ENCODE data around the gene GIN1. TPM values are rescaled to one million over a fixed set of nuclear protein-coding genes. Genes with fewer than 3 reads are reported as not detected.

Gene GIN1
- total and polyA plus RNA-seq, 2 experiments from 2014 or later: 5.8 to 9.6 TPM

DNA sequence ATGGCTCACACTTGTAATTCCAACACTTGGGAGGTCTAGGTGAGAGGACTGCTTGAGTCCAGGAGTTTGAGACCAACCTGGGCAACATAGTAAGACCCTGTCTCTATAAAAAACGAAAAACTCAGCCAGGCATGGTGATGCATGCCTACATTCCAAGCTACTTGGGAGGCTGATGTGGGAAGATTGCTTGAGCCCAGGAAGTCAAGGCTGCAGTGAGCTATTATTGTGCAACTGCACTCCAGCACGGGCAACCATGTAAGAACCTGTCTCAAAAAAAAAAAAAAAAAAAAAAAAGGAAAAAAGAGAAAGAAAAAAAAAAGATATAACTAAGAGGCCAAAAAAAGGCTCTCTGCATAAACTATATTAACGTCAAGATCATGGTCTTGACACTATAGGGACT lies 27.3 kb downstream of the GIN1 start:
- Mint-ChIP-seq H3K4me1 (no peaks in the 10 kb centered on the region), H3K4me3 (no peak overlapping the region), H3K27ac (no peak overlapping the region), H3K36me3 (ENCODE audit: low read depth) (peaks cover 3% of the 10 kb centered on the region; the same call in 1 of the 3 replicates), H3K9me3 (no peaks in the 10 kb centered on the region), H3K27me3 (ENCODE audit: insufficient read depth, low read depth, poor library complexity) (peaks cover 2% of the 10 kb centered on the region)
- no peak for DNase-seq (ENCODE audit: low spot score)
- H3K36me3 ChIP-seq (ENCODE audit: insufficient read depth): no peaks in the 10 kb centered on the region
- H3K27ac ChIP-seq (ENCODE audit: low read depth): no peak overlapping the region
- H3K27me3 ChIP-seq (ENCODE audit: insufficient read depth): no peaks in the 10 kb centered on the region
- no peak overlapping the region for H3K4me3 ChIP-seq
- H3K4me1 ChIP-seq (ENCODE audit: insufficient read depth): no peaks in the 10 kb centered on the region
- TF ChIP-seq, protein P1, sequence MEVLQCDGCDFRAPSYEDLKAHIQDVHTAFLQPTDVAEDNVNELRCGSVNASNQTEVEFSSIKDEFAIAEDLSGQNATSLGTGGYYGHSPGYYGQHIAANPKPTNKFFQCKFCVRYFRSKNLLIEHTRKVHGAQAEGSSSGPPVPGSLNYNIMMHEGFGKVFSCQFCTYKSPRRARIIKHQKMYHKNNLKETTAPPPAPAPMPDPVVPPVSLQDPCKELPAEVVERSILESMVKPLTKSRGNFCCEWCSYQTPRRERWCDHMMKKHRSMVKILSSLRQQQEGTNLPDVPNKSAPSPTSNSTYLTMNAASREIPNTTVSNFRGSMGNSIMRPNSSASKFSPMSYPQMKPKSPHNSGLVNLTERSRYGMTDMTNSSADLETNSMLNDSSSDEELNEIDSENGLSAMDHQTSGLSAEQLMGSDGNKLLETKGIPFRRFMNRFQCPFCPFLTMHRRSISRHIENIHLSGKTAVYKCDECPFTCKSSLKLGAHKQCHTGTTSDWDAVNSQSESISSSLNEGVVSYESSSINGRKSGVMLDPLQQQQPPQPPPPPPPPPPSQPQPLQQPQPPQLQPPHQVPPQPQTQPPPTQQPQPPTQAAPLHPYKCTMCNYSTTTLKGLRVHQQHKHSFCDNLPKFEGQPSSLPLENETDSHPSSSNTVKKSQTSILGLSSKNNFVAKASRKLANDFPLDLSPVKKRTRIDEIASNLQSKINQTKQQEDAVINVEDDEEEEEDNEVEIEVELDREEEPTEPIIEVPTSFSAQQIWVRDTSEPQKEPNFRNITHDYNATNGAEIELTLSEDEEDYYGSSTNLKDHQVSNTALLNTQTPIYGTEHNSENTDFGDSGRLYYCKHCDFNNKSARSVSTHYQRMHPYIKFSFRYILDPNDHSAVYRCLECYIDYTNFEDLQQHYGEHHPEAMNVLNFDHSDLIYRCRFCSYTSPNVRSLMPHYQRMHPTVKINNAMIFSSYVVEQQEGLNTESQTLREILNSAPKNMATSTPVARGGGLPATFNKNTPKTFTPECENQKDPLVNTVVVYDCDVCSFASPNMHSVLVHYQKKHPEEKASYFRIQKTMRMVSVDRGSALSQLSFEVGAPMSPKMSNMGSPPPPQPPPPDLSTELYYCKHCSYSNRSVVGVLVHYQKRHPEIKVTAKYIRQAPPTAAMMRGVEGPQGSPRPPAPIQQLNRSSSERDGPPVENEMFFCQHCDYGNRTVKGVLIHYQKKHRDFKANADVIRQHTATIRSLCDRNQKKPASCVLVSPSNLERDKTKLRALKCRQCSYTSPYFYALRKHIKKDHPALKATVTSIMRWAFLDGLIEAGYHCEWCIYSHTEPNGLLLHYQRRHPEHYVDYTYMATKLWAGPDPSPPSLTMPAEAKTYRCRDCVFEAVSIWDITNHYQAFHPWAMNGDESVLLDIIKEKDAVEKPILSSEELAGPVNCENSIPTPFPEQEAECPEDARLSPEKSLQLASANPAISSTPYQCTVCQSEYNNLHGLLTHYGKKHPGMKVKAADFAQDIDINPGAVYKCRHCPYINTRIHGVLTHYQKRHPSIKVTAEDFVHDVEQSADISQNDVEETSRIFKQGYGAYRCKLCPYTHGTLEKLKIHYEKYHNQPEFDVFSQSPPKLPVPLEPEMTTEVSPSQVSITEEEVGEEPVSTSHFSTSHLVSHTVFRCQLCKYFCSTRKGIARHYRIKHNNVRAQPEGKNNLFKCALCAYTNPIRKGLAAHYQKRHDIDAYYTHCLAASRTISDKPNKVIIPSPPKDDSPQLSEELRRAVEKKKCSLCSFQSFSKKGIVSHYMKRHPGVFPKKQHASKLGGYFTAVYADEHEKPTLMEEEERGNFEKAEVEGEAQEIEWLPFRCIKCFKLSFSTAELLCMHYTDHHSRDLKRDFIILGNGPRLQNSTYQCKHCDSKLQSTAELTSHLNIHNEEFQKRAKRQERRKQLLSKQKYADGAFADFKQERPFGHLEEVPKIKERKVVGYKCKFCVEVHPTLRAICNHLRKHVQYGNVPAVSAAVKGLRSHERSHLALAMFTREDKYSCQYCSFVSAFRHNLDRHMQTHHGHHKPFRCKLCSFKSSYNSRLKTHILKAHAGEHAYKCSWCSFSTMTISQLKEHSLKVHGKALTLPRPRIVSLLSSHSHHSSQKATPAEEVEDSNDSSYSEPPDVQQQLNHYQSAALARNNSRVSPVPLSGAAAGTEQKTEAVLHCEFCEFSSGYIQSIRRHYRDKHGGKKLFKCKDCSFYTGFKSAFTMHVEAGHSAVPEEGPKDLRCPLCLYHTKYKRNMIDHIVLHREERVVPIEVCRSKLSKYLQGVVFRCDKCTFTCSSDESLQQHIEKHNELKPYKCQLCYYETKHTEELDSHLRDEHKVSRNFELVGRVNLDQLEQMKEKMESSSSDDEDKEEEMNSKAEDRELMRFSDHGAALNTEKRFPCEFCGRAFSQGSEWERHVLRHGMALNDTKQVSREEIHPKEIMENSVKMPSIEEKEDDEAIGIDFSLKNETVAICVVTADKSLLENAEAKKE (CRISPR knock-in tag; IDR thresholded peaks at IDR 0.05): no peak
- TF ChIP-seq ZNF114 (CRISPR knock-in tag; IDR thresholded peaks at IDR 0.05): no peak
- no peak for TF ChIP-seq POLR2AphosphoS5 (IDR thresholded peaks at IDR 0.05; ENCODE audit: low read depth)
- no peak for TF ChIP-seq ZNF331 (CRISPR knock-in tag; IDR thresholded peaks at IDR 0.05; ENCODE audit: low read depth)
- no peak for TF ChIP-seq EZH2phosphoT487 (IDR thresholded peaks at IDR 0.05; ENCODE audit: unreplicated experiment)
- TF ChIP-seq STAT1 (IDR thresholded peaks at IDR 0.05; ENCODE audit: unreplicated experiment): no peak
- TF ChIP-seq REST (IDR thresholded peaks at IDR 0.05; ENCODE audit: unreplicated experiment): no peak
- TF ChIP-seq, protein P2, sequence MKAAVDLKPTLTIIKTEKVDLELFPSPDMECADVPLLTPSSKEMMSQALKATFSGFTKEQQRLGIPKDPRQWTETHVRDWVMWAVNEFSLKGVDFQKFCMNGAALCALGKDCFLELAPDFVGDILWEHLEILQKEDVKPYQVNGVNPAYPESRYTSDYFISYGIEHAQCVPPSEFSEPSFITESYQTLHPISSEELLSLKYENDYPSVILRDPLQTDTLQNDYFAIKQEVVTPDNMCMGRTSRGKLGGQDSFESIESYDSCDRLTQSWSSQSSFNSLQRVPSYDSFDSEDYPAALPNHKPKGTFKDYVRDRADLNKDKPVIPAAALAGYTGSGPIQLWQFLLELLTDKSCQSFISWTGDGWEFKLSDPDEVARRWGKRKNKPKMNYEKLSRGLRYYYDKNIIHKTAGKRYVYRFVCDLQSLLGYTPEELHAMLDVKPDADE (IDR thresholded peaks at IDR 0.05): no peak
- no peak for TF ChIP-seq JUNB (IDR thresholded peaks at IDR 0.05; ENCODE audit: unreplicated experiment)
- no peak for TF ChIP-seq NANOG (IDR thresholded peaks at IDR 0.05; ENCODE audit: borderline replicate concordance)
- TF ChIP-seq, protein P3, sequence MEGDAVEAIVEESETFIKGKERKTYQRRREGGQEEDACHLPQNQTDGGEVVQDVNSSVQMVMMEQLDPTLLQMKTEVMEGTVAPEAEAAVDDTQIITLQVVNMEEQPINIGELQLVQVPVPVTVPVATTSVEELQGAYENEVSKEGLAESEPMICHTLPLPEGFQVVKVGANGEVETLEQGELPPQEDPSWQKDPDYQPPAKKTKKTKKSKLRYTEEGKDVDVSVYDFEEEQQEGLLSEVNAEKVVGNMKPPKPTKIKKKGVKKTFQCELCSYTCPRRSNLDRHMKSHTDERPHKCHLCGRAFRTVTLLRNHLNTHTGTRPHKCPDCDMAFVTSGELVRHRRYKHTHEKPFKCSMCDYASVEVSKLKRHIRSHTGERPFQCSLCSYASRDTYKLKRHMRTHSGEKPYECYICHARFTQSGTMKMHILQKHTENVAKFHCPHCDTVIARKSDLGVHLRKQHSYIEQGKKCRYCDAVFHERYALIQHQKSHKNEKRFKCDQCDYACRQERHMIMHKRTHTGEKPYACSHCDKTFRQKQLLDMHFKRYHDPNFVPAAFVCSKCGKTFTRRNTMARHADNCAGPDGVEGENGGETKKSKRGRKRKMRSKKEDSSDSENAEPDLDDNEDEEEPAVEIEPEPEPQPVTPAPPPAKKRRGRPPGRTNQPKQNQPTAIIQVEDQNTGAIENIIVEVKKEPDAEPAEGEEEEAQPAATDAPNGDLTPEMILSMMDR (conservative IDR thresholded peaks at IDR 0.05; ENCODE audit: low read depth in 2 of 2): no peak
- no peak for TF ChIP-seq EZH2 (IDR thresholded peaks at IDR 0.05; ENCODE audit: low read depth, unreplicated experiment)
- no peak for TF ChIP-seq CREB1 (CRISPR knock-in tag; IDR thresholded peaks at IDR 0.05; ENCODE audit: low read depth)
- H4K20me1 ChIP-seq (replicated peaks; ENCODE audit: insufficient read depth): no peaks in the 10 kb centered on the region
- ATAC-seq: no peak
- no peak overlapping the region for H2AFZ ChIP-seq
- no peaks in the 10 kb centered on the region for H3K79me2 ChIP-seq (replicated peaks; ENCODE audit: insufficient read depth)
- no peaks in the 10 kb centered on the region for H3F3A ChIP-seq (replicated peaks; ENCODE audit: low read depth)
- no peak overlapping the region for H3K4me2 ChIP-seq
- no peaks in the 10 kb centered on the region for H3K9me2 ChIP-seq (ENCODE audit: insufficient read depth)
